Liver (tissue), 9 donors: ENCODE results near the gene CDH26. TPM values are rescaled to one million over a fixed set of nuclear protein-coding genes. Genes with fewer than 3 reads are reported as not detected.

Source experiments
- DNase-seq: peaks from one replicate; pipeline ENCODE4 v3.0.0-alpha.2; 2017; ENCODE audit warnings: low spot score
- H3K27ac ChIP-seq, 2 donors: one replicate each; pipeline ENCODE4 v1.7.0; 2013; ENCODE audit warnings: inconsistent platforms in 2 of 2, low read length in 2 of 2, control low read depth in 1 of 2, low read depth in 1 of 2, mild to moderate bottlenecking in 1 of 2
- H3K27me3 ChIP-seq, 4 donors: one replicate each; pipeline versions ENCODE4 v1.6.1 to v1.7.0; 2013; ENCODE audit warnings: low read length in 3 of 4, inconsistent platforms in 1 of 4, mild to moderate bottlenecking in 1 of 4, moderate library complexity in 1 of 4; ENCODE audit not compliant: control insufficient read depth in 4 of 4, insufficient read depth in 4 of 4
- H3K36me3 ChIP-seq, 4 donors: one replicate each; pipeline versions ENCODE4 v1.6.1 to v1.7.0; 2013; ENCODE audit warnings: low read length in 3 of 4, mild to moderate bottlenecking in 3 of 4, low read depth in 1 of 4, moderate library complexity in 1 of 4; ENCODE audit not compliant: control insufficient read depth in 4 of 4, insufficient read depth in 3 of 4
- H3K4me1 ChIP-seq, 4 donors: one replicate each; pipeline versions ENCODE4 v1.6.1 to v1.7.0; 2013; ENCODE audit warnings: low read length in 3 of 4, mild to moderate bottlenecking in 3 of 4, moderate library complexity in 1 of 4; ENCODE audit not compliant: control insufficient read depth in 4 of 4, insufficient read depth in 4 of 4
- H3K4me3 ChIP-seq, 3 donors: one replicate each; pipeline versions ENCODE4 v1.6.1 to v1.7.0; 2013; ENCODE audit warnings: low read length in 3 of 3, control low read depth in 1 of 3, low read depth in 1 of 3, mild to moderate bottlenecking in 1 of 3
- H3K9ac ChIP-seq, 2 donors: one replicate each; pipeline ENCODE4 v1.7.0; 2013; ENCODE audit warnings: low read length in 2 of 2, mild to moderate bottlenecking in 2 of 2, moderate library complexity in 2 of 2, control low read depth in 1 of 2, low read depth in 1 of 2
- H3K9me3 ChIP-seq, 4 donors: one replicate each; pipeline versions ENCODE4 v1.6.1 to v1.7.0; 2013; ENCODE audit warnings: low read length in 3 of 4; ENCODE audit not compliant: control insufficient read depth in 4 of 4
- CTCF ChIP-seq: fragments of 150-350 bp; IDR thresholded peaks from 2 replicates; pipeline ENCODE4 v1.5.1; 2017; ENCODE audit warnings: improper control_type of control experiment, low read depth, low read length; ENCODE audit not compliant: missing input control
- EGR1 ChIP-seq, 2 donors: IDR thresholded peaks; 2 replicates each; pipeline ENCODE4 v1.6.1; 2016 to 2018; ENCODE audit warnings: antibody characterized with exemption in 2 of 2, low read depth in 2 of 2
- FOXA1 ChIP-seq: IDR thresholded peaks from 2 replicates; pipeline ENCODE4 v1.6.1; 2016; ENCODE audit warnings: antibody characterized with exemption
- FOXA2 ChIP-seq: IDR thresholded peaks from 2 replicates; pipeline ENCODE4 v1.6.1; 2016; ENCODE audit warnings: antibody characterized with exemption
- GABPA ChIP-seq, 2 donors: IDR thresholded peaks in 1 of 2; conservative IDR thresholded peaks in 1 of 2; 2 replicates each; pipeline ENCODE4 v1.6.1; 2016; ENCODE audit warnings: antibody characterized with exemption in 2 of 2, mild to moderate bottlenecking in 1 of 2, moderate library complexity in 1 of 2
- HNF4G ChIP-seq: IDR thresholded peaks from 2 replicates; pipeline ENCODE4 v1.6.1; 2016; ENCODE audit warnings: antibody characterized with exemption
- JUND ChIP-seq, 2 donors: IDR thresholded peaks; 2 replicates each; pipeline ENCODE4 v1.6.1; 2016; ENCODE audit warnings: antibody characterized with exemption in 2 of 2
- NR2F2 ChIP-seq: IDR thresholded peaks from 2 replicates; pipeline ENCODE4 v1.6.1; 2016; ENCODE audit warnings: antibody characterized with exemption
- RAD21 ChIP-seq, 2 donors: IDR thresholded peaks; 2 replicates each; pipeline ENCODE4 v1.6.1; 2016; ENCODE audit warnings: antibody characterized with exemption in 2 of 2, mild to moderate bottlenecking in 2 of 2
- RXRA ChIP-seq, 2 donors: IDR thresholded peaks; 2 replicates each; pipeline ENCODE4 v1.6.1; 2017 to 2018; ENCODE audit warnings: antibody characterized with exemption in 2 of 2, mild to moderate bottlenecking in 1 of 2
- SP1 ChIP-seq: IDR thresholded peaks from 2 replicates; pipeline ENCODE4 v1.6.1; 2018; ENCODE audit warnings: antibody characterized with exemption, mild to moderate bottlenecking
- TAF1 ChIP-seq: conservative IDR thresholded peaks from 2 replicates; pipeline ENCODE4 v1.6.1; 2016; ENCODE audit warnings: antibody characterized with exemption, mild to moderate bottlenecking
- YY1 ChIP-seq: IDR thresholded peaks from 2 replicates; pipeline ENCODE4 v1.6.1; 2016; ENCODE audit warnings: antibody characterized with exemption, mild to moderate bottlenecking
- ZBTB33 ChIP-seq: IDR thresholded peaks from 2 replicates; pipeline ENCODE4 v1.6.1; 2016; ENCODE audit warnings: antibody characterized with exemption
- WGBS: extraction: QIAGEN DNeasy Blood & Tissue Kit; methylation state at CpG from one replicate; pipeline ENCODE4 v1.1.7; 2013; 5-methylcytosine and 5-hydroxymethylcytosine counted together
- polyA plus RNA-seq, 2 donors: library from polyadenylated mRNA; stranded (reverse) in 1 of 2; unstranded in 1 of 2; fragments of 200-250 nt in 1 of 2; fragments of >200 nt in 1 of 2; fragmentation: Nextera tagmentation in 1 of 2; extraction: Ambion mirVana in 1 of 2; gene quantifications; one replicate each; pipeline versions ENCODE4 v1.2.1 to v1.2.3, GENCODE V29; 2013 to 2015
- total RNA-seq, 2 donors: library from RNA; depleted of rRNA; stranded (reverse); fragments of >200 nt; gene quantifications; one replicate each; pipeline ENCODE4 v1.2.3, GENCODE V29; 2014
- TF ChIP-seq, protein P1 (sequence below): IDR thresholded peaks from 2 replicates; pipeline ENCODE4 v1.6.1; 2016; ENCODE audit warnings: antibody characterized with exemption, mild to moderate bottlenecking
- TF ChIP-seq, protein P2 (sequence below): IDR thresholded peaks from 2 replicates; pipeline ENCODE4 v1.6.1; 2016; ENCODE audit warnings: antibody characterized with exemption
- TF ChIP-seq, protein P3 (sequence below): IDR thresholded peaks from 2 replicates; pipeline ENCODE4 v1.6.1; 2016; ENCODE audit warnings: antibody characterized with exemption
- donor health status: healthy.
- donor health status: healthy.
- donor health status: healthy.
- donor health status: healthy.
- donor health status: healthy.

The CDH26 gene
- total and polyA plus RNA-seq, 4 donors, result 0.03 to 0.70 (median 0.43) TPM

GRCh38 chr20:60001108-60001507, 42.9 kb downstream of the CDH26 start:
- Histone ChIP-seq H3K9ac (no peak overlapping the region), H3K27ac (no peak overlapping the region), H3K36me3 (peaks cover 0 to 2% (median 0%) of the 10 kb centered on the region in 4 donors), H3K4me1 (no peaks in the 10 kb centered on the region), H3K4me3 (no peak overlapping the region), H3K27me3 (peaks cover 0 to 3% (median 0%) of the 10 kb centered on the region in 4 donors), H3K9me3 (no peaks in the 10 kb centered on the region)
- WGBS, result 85% methylated on average over 11 of the region's 11 CpGs
- DNase-seq, result no peak
- TF ChIP-seq EGR1 (IDR thresholded peaks at IDR 0.05; ENCODE audit: low read depth in 2 of 2) (no peak), YY1 (no peak), FOXA1 (no peak), CTCF (no peak), FOXA2 (no peak), RXRA (IDR thresholded peaks at IDR 0.05) (no peak), TAF1 (no peak), JUND (IDR thresholded peaks at IDR 0.05) (no peak), HNF4G (no peak), SP1 (no peak), GABPA (IDR thresholded peaks at IDR 0.05 in 1 of 2, conservative IDR thresholded peaks at IDR 0.05 in 1 of 2) (no peak), NR2F2 (no peak)
- TF ChIP-seq, protein P1, sequence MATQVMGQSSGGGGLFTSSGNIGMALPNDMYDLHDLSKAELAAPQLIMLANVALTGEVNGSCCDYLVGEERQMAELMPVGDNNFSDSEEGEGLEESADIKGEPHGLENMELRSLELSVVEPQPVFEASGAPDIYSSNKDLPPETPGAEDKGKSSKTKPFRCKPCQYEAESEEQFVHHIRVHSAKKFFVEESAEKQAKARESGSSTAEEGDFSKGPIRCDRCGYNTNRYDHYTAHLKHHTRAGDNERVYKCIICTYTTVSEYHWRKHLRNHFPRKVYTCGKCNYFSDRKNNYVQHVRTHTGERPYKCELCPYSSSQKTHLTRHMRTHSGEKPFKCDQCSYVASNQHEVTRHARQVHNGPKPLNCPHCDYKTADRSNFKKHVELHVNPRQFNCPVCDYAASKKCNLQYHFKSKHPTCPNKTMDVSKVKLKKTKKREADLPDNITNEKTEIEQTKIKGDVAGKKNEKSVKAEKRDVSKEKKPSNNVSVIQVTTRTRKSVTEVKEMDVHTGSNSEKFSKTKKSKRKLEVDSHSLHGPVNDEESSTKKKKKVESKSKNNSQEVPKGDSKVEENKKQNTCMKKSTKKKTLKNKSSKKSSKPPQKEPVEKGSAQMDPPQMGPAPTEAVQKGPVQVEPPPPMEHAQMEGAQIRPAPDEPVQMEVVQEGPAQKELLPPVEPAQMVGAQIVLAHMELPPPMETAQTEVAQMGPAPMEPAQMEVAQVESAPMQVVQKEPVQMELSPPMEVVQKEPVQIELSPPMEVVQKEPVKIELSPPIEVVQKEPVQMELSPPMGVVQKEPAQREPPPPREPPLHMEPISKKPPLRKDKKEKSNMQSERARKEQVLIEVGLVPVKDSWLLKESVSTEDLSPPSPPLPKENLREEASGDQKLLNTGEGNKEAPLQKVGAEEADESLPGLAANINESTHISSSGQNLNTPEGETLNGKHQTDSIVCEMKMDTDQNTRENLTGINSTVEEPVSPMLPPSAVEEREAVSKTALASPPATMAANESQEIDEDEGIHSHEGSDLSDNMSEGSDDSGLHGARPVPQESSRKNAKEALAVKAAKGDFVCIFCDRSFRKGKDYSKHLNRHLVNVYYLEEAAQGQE, result no peak
- TF ChIP-seq, protein P2, sequence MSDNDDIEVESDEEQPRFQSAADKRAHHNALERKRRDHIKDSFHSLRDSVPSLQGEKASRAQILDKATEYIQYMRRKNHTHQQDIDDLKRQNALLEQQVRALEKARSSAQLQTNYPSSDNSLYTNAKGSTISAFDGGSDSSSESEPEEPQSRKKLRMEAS, result no peak

GRCh38 chr20:60003776-60004175, 45.6 kb downstream of the CDH26 start:
- Histone ChIP-seq H3K9me3 (no peaks in the 10 kb centered on the region), H3K27me3 (peaks cover 0 to 3% (median 0%) of the 10 kb centered on the region in 4 donors), H3K4me3 (no peak overlapping the region), H3K27ac (no peak overlapping the region), H3K9ac (no peak overlapping the region), H3K4me1 (no peaks in the 10 kb centered on the region), H3K36me3 (peaks cover 0 to 2% (median 0%) of the 10 kb centered on the region in 4 donors)
- WGBS, result 95% methylated on average over 4 of the region's 4 CpGs
- TF ChIP-seq, protein P3, sequence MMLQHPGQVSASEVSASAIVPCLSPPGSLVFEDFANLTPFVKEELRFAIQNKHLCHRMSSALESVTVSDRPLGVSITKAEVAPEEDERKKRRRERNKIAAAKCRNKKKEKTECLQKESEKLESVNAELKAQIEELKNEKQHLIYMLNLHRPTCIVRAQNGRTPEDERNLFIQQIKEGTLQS, result no peak
- no peak for TF ChIP-seq FOXA1
- no peak for TF ChIP-seq GABPA (IDR thresholded peaks at IDR 0.05 in 1 of 2, conservative IDR thresholded peaks at IDR 0.05 in 1 of 2)
- TF ChIP-seq HNF4G, result no peak
- no peak for TF ChIP-seq RAD21 (IDR thresholded peaks at IDR 0.05)
- no peak for TF ChIP-seq CTCF
- TF ChIP-seq ZBTB33, result no peak
- TF ChIP-seq SP1, result no peak
- no peak for TF ChIP-seq TAF1
- no peak for TF ChIP-seq FOXA2
- no peak for TF ChIP-seq JUND (IDR thresholded peaks at IDR 0.05)
- no peak for TF ChIP-seq EGR1 (IDR thresholded peaks at IDR 0.05; ENCODE audit: low read depth in 2 of 2)
- TF ChIP-seq, protein P2, result no peak
- TF ChIP-seq NR2F2, result no peak
- no peak for DNase-seq
